Measurements from ENCODE around the gene CUX1.

The CUX1 gene

DNA sequence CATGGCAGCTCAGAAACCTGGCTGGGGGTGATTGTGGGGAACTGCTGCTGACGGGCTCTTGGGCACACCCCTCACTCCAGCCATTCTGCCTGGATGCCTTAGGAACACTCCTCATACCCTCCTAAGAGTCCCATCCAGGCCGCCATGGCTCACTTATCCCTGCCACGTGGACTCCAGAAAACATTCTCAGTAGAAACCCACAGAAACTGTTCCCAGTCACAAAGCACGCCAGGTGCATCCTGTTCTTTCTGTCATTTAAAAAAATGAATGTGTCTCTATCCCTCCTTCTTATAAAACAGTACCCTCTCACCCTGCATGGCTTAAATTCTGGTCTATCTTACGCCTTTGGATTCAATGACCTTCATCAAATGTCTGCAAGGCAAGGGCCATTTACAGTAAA, 177.7 kb downstream of the CUX1 start:
- DNase-seq (ENCODE audit: low read depth): no peak
- TF ChIP-seq, protein P1, sequence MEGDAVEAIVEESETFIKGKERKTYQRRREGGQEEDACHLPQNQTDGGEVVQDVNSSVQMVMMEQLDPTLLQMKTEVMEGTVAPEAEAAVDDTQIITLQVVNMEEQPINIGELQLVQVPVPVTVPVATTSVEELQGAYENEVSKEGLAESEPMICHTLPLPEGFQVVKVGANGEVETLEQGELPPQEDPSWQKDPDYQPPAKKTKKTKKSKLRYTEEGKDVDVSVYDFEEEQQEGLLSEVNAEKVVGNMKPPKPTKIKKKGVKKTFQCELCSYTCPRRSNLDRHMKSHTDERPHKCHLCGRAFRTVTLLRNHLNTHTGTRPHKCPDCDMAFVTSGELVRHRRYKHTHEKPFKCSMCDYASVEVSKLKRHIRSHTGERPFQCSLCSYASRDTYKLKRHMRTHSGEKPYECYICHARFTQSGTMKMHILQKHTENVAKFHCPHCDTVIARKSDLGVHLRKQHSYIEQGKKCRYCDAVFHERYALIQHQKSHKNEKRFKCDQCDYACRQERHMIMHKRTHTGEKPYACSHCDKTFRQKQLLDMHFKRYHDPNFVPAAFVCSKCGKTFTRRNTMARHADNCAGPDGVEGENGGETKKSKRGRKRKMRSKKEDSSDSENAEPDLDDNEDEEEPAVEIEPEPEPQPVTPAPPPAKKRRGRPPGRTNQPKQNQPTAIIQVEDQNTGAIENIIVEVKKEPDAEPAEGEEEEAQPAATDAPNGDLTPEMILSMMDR (IDR thresholded peaks at IDR 0.05; ENCODE audit: low read depth, low read length, missing control alignments): no peak
- no peak overlapping the region for H3K4me3 ChIP-seq (ENCODE audit: low read depth, low read length)

DNA sequence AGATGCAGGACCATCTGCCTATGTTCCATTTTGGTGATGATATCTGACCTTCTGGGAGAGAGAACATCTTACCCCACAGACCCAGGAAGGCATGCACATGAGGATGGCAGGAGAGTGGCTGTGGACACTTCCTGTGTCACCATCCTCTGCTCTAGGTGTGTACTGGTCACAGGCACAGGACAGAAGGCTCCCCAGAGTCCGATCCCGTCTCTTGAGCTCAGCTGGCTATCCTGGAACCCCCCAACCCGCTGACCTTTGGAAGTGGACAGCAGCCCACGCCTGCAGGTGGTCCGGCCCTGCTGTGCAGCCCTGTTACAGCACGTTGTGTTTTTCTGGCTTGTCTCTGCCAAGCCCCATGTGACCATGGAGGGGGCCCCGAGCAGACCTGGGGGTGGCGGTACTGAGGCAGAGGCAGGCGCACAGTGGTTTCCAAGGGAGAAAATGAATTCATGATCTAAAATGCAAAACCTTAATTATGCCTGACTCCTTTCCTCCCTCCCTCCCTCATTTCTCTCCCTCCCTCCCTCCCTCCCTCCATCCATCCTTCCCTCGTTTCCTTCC, 178.8 kb downstream of the CUX1 start:
- DNase-seq (ENCODE audit: low read depth): no peak
- H3K4me3 ChIP-seq (ENCODE audit: low read depth, low read length): no peak overlapping the region
- TF ChIP-seq, protein P1 (IDR thresholded peaks at IDR 0.05; ENCODE audit: low read depth, low read length, missing control alignments): no peak

DNA sequence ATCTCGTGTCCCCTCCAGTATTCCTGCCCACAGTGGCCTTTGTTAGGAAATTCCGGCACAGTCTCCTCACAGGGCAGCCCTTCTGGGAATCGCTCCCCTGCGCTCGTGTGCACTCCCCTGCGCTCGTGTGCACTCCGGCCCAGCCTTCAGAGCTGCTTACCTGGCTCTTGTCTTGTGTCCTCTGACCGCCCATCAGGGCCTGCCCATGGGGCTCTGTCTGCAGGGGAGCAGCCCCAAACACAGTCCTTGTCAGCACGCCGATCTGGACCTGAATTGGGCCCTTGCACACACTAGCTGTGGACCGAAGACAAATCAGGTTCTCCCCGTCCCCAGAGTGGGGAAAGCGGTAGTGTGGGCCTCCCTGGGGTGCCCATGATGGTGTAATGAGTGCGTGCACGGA, 179.4 kb downstream of the CUX1 start:
- TF ChIP-seq, protein P1 (IDR thresholded peaks at IDR 0.05; ENCODE audit: low read depth, low read length, missing control alignments): no peak
- H3K4me3 ChIP-seq (ENCODE audit: low read depth, low read length): no peak overlapping the region
- no peak for DNase-seq (ENCODE audit: low read depth)

DNA sequence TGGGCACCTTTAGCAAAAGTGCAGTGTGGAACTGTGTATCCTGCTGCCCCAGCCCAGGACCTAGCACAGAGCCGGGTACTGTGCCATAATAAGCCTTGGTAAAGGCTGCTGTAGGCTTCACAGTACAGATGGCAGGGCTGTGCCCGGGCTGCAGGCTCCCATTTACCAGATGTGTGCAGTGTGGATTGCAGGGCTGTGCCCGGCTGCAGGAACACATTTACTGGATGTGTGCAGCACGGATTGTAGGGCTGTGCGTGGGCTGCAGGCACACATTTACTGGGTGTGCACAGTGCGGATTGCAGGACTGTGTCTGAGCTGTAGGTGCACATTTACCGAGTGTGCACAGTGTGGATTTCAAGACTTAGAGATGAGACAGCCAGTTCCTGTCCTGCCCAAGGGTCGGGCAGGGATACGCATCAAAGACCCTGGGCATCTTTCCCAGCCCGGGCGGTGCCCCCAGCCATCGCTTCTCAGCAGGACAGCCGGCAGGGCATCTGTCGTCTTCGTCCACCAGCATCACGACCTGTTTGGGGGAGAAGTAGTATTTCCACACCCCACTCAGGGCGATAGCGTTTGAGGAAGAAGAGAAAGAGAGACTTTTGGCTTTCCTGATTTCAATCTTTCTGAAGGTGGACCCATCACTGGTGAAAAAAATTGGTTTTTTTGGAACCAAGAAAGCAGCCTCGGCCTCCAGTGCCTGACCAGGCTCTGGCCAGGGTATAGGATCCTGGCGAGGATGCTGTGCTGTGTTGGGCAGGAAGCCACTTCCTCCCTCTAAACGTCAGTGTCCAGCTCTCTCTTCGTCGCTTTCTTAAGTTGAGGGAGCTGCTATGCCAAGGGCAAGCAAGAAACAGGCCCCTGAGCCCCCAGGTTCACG, 180.8 kb downstream of the CUX1 start:
- no peak for DNase-seq (ENCODE audit: low read depth)
- TF ChIP-seq, protein P1 (IDR thresholded peaks at IDR 0.05; ENCODE audit: low read depth, low read length, missing control alignments): no peak
- H3K4me3 ChIP-seq (ENCODE audit: low read depth, low read length): no peak overlapping the region

DNA sequence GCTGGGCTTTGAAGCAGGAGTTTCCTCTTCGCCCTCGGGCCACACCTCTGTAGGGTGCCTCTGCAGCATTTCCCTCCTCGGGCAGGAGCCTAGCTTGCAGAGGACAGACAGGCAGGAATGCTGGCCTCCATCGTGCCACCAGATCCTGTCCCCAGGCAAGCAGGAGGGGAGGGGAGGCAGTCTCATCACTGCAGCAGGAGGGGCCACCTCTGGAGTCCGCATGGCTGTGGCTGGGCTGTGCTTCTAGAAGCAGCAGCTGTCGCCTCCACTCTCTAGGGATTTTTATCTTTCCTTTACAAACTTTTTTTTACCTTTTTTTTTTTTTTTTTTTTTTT, 181.4 kb downstream of the CUX1 start:
- no peak for DNase-seq (ENCODE audit: low read depth)
- TF ChIP-seq, protein P1 (IDR thresholded peaks at IDR 0.05; ENCODE audit: low read depth, low read length, missing control alignments): no peak
- H3K4me3 ChIP-seq (ENCODE audit: low read depth, low read length): no peak overlapping the region

DNA sequence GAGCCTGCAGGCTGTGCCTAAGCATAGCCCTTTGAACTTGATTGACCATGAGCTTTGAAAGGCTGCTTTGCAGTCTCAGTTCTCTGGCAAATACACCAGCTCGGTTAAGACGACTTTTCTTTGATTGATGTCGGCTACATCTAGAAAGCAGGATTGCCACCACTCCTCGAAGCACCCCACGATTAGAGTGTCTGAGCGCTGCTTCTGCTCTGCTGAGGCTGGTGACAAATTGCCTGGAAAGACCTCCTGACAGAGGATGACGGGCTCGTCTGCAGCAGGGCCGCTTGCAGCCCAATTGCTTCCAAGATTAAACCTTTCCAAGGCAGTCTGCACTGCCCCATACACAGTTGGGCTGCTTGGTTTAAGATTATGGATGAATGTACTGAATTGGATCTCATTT, 182.0 kb downstream of the CUX1 start:
- no peak for DNase-seq (ENCODE audit: low read depth)
- TF ChIP-seq, protein P1 (IDR thresholded peaks at IDR 0.05; ENCODE audit: low read depth, low read length, missing control alignments): no peak

DNA sequence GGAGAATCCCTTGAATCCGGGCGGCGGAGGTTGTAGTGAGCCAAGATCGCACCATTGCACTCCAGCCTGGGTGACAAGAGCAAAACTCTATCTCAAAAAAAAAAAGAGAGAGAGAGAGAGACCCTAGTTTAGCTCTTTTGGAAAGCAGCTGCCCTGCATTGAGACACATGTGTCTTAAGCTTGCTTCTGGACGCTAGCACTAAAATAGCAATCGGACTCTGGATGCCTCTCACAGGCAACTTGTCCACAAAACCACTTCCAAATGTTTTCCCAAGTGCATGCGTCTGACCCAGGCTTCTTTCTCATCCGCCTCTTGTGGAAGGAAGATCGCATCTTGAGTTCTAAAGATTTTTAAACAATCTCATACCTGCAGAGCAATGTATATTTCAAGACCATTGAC, 182.7 kb downstream of the CUX1 start:
- TF ChIP-seq, protein P1 (IDR thresholded peaks at IDR 0.05; ENCODE audit: low read depth, low read length, missing control alignments): no peak
- no peak for DNase-seq (ENCODE audit: low read depth)
- no peak overlapping the region for H3K4me3 ChIP-seq (ENCODE audit: low read depth, low read length)

More for the DNA sequence above, 182.0 kb downstream of the CUX1 start:
- no peak overlapping the region for H3K4me3 ChIP-seq (ENCODE audit: low read depth, low read length)

All from GM12864 (cell line).